ENCODE measurements around the gene PURA.

Gene PURA

GRCh38 chr5:140109018-140109758, 4.7 kb upstream of the PURA start:
- TF ChIP-seq SPI1 (IDR thresholded peaks at IDR 0.05; ENCODE audit: low read depth, low read length) = no peak
- no peak for TF ChIP-seq POU2F2 (IDR thresholded peaks at IDR 0.05; ENCODE audit: low read depth, low read length)
- no peak for TF ChIP-seq PAX5 (IDR thresholded peaks at IDR 0.05; ENCODE audit: insufficient read depth, low read length, severe bottlenecking)
- no peak for TF ChIP-seq POLR2AphosphoS5 (IDR thresholded peaks at IDR 0.05; ENCODE audit: low read depth, low read length)
- no peak for TF ChIP-seq TAF1 (IDR thresholded peaks at IDR 0.05; ENCODE audit: low read depth, low read length)
- TF ChIP-seq POLR2A (IDR thresholded peaks at IDR 0.05; ENCODE audit: low read depth, low read length) = no peak
- no peak for FAIRE-seq
- no peak for DNase-seq (ENCODE audit: insufficient read length, low spot score)

- DNase-seq (ENCODE audit: insufficient read length, low spot score) (no peak), FAIRE-seq (no peak)
These were observed 3.9 kb upstream of the PURA start for GRCh38 chr5:140109759-140110645.

GRCh38 chr5:140110646-140110957, 3.3 kb upstream of the PURA start:
- DNase-seq (ENCODE audit: insufficient read length, low spot score) = no peak
- TF ChIP-seq TAF1 (IDR thresholded peaks at IDR 0.05; ENCODE audit: low read depth, low read length) (no peak), POLR2A (IDR thresholded peaks at IDR 0.05; ENCODE audit: low read depth, low read length) (no peak), SPI1 (IDR thresholded peaks at IDR 0.05; ENCODE audit: low read depth, low read length) (no peak), PAX5 (IDR thresholded peaks at IDR 0.05; ENCODE audit: insufficient read depth, low read length, severe bottlenecking) (no peak), POLR2AphosphoS5 (IDR thresholded peaks at IDR 0.05; ENCODE audit: low read depth, low read length) (no peak), POU2F2 (IDR thresholded peaks at IDR 0.05; ENCODE audit: low read depth, low read length) (no peak)
- no peak for FAIRE-seq

More at GRCh38 chr5:140109759-140110645, 3.9 kb upstream of the PURA start:
- TF ChIP-seq SPI1 (IDR thresholded peaks at IDR 0.05; ENCODE audit: low read depth, low read length) = no peak
- TF ChIP-seq POLR2A (IDR thresholded peaks at IDR 0.05; ENCODE audit: low read depth, low read length) = no peak
- no peak for TF ChIP-seq POLR2AphosphoS5 (IDR thresholded peaks at IDR 0.05; ENCODE audit: low read depth, low read length)
- TF ChIP-seq PAX5 (IDR thresholded peaks at IDR 0.05; ENCODE audit: insufficient read depth, low read length, severe bottlenecking) = no peak
- no peak for TF ChIP-seq POU2F2 (IDR thresholded peaks at IDR 0.05; ENCODE audit: low read depth, low read length)
- TF ChIP-seq TAF1 (IDR thresholded peaks at IDR 0.05; ENCODE audit: low read depth, low read length) = no peak

- TF ChIP-seq PAX5 (IDR thresholded peaks at IDR 0.05; ENCODE audit: insufficient read depth, low read length, severe bottlenecking) (no peak), POLR2AphosphoS5 (IDR thresholded peaks at IDR 0.05; ENCODE audit: low read depth, low read length) (no peak)
- DNase-seq (ENCODE audit: insufficient read length, low spot score) (no peak), FAIRE-seq (no peak)
These were observed 2.7 kb upstream of the PURA start for GRCh38 chr5:140111011-140111858.

GRCh38 chr5:140111859-140112551, 1.9 kb upstream of the PURA start:
- FAIRE-seq (peak; percentile 16), DNase-seq (ENCODE audit: insufficient read length, low spot score) (no peak)
- TF ChIP-seq SPI1 (IDR thresholded peaks at IDR 0.05; ENCODE audit: low read depth, low read length) (no peak), PAX5 (IDR thresholded peaks at IDR 0.05; ENCODE audit: insufficient read depth, low read length, severe bottlenecking) (no peak), POU2F2 (IDR thresholded peaks at IDR 0.05; ENCODE audit: low read depth, low read length) (no peak), POLR2AphosphoS5 (IDR thresholded peaks at IDR 0.05; ENCODE audit: low read depth, low read length) (no peak), TAF1 (IDR thresholded peaks at IDR 0.05; ENCODE audit: low read depth, low read length) (no peak), POLR2A (IDR thresholded peaks at IDR 0.05; ENCODE audit: low read depth, low read length) (no peak)

- FAIRE-seq (peak; percentile 13), DNase-seq (ENCODE audit: insufficient read length, low spot score) (no peak)
- TF ChIP-seq POLR2A (IDR thresholded peaks at IDR 0.05; ENCODE audit: low read depth, low read length) (no peak), POU2F2 (IDR thresholded peaks at IDR 0.05; ENCODE audit: low read depth, low read length) (no peak), POLR2AphosphoS5 (IDR thresholded peaks at IDR 0.05; ENCODE audit: low read depth, low read length) (no peak), PAX5 (IDR thresholded peaks at IDR 0.05; ENCODE audit: insufficient read depth, low read length, severe bottlenecking) (no peak), SPI1 (IDR thresholded peaks at IDR 0.05; ENCODE audit: low read depth, low read length) (no peak), TAF1 (IDR thresholded peaks at IDR 0.05; ENCODE audit: low read depth, low read length) (no peak)
These were observed 1.2 kb upstream of the PURA start for GRCh38 chr5:140112685-140113179.

GRCh38 chr5:140113180-140113698, 670 bp upstream of the PURA start:
- DNase-seq (ENCODE audit: insufficient read length, low spot score) (no peak), FAIRE-seq (peak; percentile 9)
- TF ChIP-seq POLR2A (IDR thresholded peaks at IDR 0.05; ENCODE audit: low read depth, low read length) (no peak), TAF1 (IDR thresholded peaks at IDR 0.05; ENCODE audit: low read depth, low read length) (no peak), SPI1 (IDR thresholded peaks at IDR 0.05; ENCODE audit: low read depth, low read length) (no peak), POLR2AphosphoS5 (IDR thresholded peaks at IDR 0.05; ENCODE audit: low read depth, low read length) (no peak), POU2F2 (IDR thresholded peaks at IDR 0.05; ENCODE audit: low read depth, low read length) (no peak), PAX5 (IDR thresholded peaks at IDR 0.05; ENCODE audit: insufficient read depth, low read length, severe bottlenecking) (no peak)
